GM21737 (cell line): ENCODE measurements around the gene CDK5RAP1.
"Not testable (repeated sequence)": the region's sequence is repeated elsewhere in the genome, so short reads cannot be mapped to it uniquely, and the experiment has no call there.

Experiments
- ATAC-seq: cut with Tn5 transposase; IDR thresholded peaks from one replicate; pipeline ENCODE4 v1.9.1; 2021; ENCODE audit warnings: mild to moderate bottlenecking, moderate library complexity; ENCODE audit not compliant: unreplicated experiment

CDK5RAP1 gene

DNA sequence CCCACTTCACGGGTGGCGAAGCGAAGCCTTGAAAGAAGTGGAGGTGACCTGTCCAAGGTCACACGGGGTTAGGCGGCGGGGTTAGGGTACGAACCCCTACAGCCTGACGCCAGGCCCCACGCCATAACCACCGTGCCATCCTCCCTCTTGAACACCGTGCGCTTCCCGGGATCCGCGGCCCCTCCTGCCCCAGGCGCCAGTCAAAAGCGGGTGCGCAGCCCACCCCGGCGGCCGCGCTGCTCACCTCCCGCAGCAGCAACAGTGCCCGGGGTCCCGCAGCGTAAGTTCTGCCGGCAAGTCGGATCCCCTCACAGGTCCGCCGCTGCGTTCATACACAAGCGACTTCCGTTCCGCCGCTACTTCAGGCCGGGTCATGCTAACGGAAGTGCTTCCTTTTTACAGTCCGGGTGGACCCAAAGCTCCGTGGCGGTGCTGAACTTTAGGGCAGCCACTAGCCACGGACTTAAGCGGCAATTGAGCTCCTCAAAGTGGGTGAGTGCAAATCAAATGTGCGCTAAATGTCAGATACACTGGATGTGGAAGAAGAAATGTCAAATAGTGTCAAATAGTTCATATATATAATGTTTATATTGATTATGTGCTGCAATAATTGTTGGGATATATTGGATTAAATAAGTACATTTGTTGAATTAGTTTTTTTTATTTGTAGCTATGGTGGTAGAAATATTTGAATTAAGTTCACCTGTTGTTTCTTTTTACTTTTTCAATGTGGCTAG is at the start of gene CDK5RAP1:
Gene CDK5RAP1 (minus strand): TSS at position 336 of the 737 bp plus-strand sequence. CDS start 4,455 bp downstream, outside the sequence.
- peak; percentile 76 for ATAC-seq

DNA sequence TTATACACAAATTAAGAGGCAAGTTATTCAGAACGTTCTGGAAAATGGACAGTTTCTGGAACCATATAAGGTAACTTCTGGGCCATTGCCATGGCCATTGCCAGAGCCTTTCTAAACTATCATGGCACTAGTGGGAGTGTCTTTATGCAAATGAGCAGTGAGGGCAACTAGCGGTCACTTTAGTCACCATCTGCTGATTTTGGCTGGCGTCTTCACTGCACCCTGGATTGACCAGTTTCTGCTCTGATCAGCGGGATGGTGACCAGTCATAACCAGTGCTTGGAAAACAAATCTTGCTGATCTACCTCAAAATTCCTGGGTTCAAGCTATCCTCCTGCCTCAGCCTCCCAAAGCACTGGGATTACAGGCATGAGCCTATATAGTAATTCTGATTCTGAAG is 49.5 kb upstream of the CDK5RAP1 start:
- ATAC-seq: no peak

- ATAC-seq: no peak
Measured at GRCh38 chr20:33445881-33446625, 44.7 kb upstream of the CDK5RAP1 start.

GRCh38 chr20:33444797-33445560 is 43.7 kb upstream of the CDK5RAP1 start:
- no peak for ATAC-seq

GRCh38 chr20:33443512-33444239 is 42.4 kb upstream of the CDK5RAP1 start, which contains the start of gene SNTA1:
TSS of gene SNTA1 (minus strand) at chr20:33443763. CDS start at chr20:33443620, 143 bp downstream.
- ATAC-seq: peak; percentile 76

- no peak for ATAC-seq
Measured at GRCh38 chr20:33443006-33443511, 41.7 kb upstream of the CDK5RAP1 start.

GRCh38 chr20:33442136-33443005 is 41.1 kb upstream of the CDK5RAP1 start:
- ATAC-seq: no peak

GRCh38 chr20:33441142-33441955 is 40.0 kb upstream of the CDK5RAP1 start:
- no peak for ATAC-seq

DNA sequence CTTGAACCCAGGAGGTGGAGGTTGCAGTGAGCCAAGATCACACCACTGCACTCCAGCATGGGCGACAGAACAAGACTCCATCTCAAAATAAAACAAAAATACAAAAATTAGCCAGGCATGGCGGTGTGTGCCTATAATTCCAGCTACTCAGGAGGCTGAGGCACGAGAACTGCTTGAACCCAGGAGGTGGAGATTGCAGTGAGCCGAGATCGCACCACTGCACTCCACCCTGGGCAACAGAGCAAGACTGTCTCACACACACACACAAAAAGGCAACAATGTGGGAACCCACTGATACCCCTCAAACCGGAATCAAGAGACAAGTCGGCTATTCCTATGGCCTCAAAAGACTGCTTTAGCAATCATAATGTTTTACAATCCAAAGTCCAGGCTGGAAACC is 39.2 kb upstream of the CDK5RAP1 start:
- ATAC-seq: not testable (repeated sequence)

GRCh38 chr20:33438481-33438880 is 37.2 kb upstream of the CDK5RAP1 start:
- no peak for ATAC-seq

DNA sequence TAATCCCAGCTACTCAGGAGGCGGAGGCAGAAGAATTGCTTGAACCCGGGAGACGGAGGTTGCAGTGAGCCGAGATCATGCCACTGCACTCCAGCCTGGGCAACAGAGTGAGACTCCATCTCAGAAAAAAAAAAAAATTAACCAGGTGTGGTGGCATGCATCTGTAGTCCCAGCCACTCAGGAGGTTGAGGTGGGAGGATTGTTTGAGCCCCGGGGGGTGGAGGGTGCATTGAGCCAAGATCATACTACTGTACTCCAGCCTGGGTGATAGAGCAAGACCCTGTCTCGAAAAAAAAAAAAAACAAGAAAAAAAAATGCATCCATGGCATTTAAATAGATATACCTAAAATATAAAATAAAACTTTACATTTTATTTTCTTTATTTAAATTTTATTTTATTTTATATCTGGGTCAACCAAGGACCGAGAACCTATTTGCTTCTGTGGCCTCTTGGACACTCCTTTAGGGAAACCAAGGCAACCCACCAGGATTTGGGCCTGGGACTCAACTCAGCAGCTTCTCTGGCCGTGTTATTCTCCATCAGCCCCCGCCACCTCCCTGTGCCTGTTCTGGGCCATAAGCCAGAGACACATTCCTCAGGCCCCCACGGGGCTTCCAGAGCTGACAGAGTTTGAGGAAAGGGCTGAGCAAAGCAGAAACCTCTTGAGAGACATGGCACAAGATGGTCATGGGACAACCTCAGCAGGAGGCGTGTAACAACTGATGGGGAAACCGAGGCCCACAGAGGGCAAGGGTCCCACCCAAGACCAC is 36.0 kb upstream of the CDK5RAP1 start:
- no peak for ATAC-seq

- ATAC-seq: no peak
Measured at GRCh38 chr20:33434434-33434833, 33.1 kb upstream of the CDK5RAP1 start.

GRCh38 chr20:33433465-33434234 is 32.3 kb upstream of the CDK5RAP1 start:
- no peak for ATAC-seq

DNA sequence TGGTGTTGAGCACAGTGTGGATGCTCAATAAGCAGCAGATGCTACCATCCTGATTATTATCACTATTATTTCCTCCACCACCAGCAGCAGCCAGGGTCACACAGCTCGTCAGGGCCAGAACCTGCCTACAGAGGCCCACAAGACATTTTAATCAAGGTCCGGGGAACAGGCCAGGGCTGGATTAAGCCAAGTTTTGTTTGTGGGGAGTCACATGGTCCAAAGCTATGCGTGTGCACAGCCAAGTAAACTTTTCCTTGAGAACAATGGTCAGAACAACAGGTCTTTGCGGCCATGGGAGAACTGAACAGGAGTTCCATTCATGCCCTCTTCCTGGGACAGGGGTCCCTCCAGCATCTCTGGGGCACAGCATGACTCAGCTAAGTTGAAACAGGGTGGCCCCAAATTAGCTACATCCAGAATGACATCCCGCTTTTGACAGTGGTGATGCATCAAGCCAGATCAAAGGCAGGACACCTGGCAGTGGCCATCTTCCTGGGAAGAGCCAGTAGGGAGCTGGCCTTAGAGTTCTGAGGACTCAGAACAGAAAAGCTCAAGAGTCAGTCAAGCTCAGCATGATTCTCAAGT is 30.6 kb upstream of the CDK5RAP1 start:
- ATAC-seq: no peak

DNA sequence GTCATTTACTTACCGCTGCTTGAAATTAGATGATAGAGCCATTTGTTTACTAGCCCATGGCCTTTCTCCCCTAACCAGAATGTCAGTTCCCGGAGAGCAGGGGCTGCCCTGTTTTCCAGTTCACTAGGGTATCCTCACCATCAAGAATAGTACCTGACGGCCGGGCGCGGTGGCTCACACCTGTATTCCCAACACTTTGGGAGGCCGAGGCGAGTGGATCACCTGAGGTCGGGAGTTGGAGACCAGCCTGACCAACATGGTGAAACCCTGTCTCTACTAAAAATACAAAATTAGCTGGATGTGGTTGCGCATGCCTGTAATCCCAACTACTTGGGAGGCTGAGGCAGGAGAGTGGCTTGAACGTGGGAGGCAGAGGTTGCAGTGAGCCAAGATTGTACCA is 22.6 kb upstream of the CDK5RAP1 start:
- ATAC-seq: not testable (repeated sequence)

- ATAC-seq: no peak
Measured at GRCh38 chr20:33423141-33423834, 22.0 kb upstream of the CDK5RAP1 start.
